ENCODE results near the gene GCLM. TPM values are rescaled to one million over a fixed set of nuclear protein-coding genes. Genes with fewer than 3 reads are reported as not detected.
A peak's percentile ranks its signal among the peaks of the same experiment; 100 is the strongest.
"Not testable (repeated sequence)": the region's sequence is repeated elsewhere in the genome, so short reads cannot be mapped to it uniquely, and the experiment has no call there.

The GCLM gene
- 1 to 10 TPM; 3.9 to 9.6 (median 6.7) TPM for total RNA-seq
- 10 to 100 TPM in 1 of 2 donors, 1 to 10 TPM in 1; 2.1 to 10.4 TPM for polyA plus RNA-seq

GRCh38 chr1:93909146-93910050, at the start of gene GCLM:
TSS of gene GCLM (minus strand) at chr1:93909430. CDS start at chr1:93909163, 267 bp downstream.
- Histone ChIP-seq H3K27ac (peak within 1 kb of the TSS; percentile 80 to 91 (median 84)), H3K36me3 (no peaks in the 10 kb centered on the region), H3K4me3 (peak within 1 kb of the TSS; percentile 74 to 96 (median 86)), H3K9me3 (no peaks in the 10 kb centered on the region), H3K27me3 (no peaks in the 10 kb centered on the region), H3K4me1 (peaks cover 5 to 13% (median 7%) of the 10 kb centered on the region in 3 donors)
- peak; percentile 94 to 97 (median 96) for ATAC-seq
- intact Hi-C loops (cut with DNase I) = no loop called here
- peak; percentile 92 to 99 (median 96) for DNase-seq
- peak; percentile 84 to 93 (median 86) for TF ChIP-seq CTCF (IDR thresholded peaks at IDR 0.05)
- 0% methylated on average over 62 to 102 of the region's 102 CpGs for WGBS, 2 donors
- no peak for FAIRE-seq

GRCh38 chr1:93958726-93959100, 49.5 kb upstream of the GCLM start:
- FAIRE-seq (no peak), DNase-seq (no peak), ATAC-seq (no peak)
- no peak for TF ChIP-seq CTCF (IDR thresholded peaks at IDR 0.05)
- no peaks in the 10 kb centered on the region for H3K36me3 ChIP-seq
- no peak overlapping the region for H3K4me3 ChIP-seq
- no peaks in the 10 kb centered on the region for H3K27me3 ChIP-seq
- no peak overlapping the region for H3K27ac ChIP-seq
- no peaks in the 10 kb centered on the region for H3K4me1 ChIP-seq
- 68 to 71% methylated on average over 1 of the region's 1 CpG for WGBS, 2 donors
- H3K9me3 ChIP-seq = no peaks in the 10 kb centered on the region
- intact Hi-C loops (cut with DNase I) = no loop called here

GRCh38 chr1:93958032-93958725, 48.9 kb upstream of the GCLM start:
- H3K36me3 ChIP-seq = no peaks in the 10 kb centered on the region
- ATAC-seq = no peak
- intact Hi-C loops (cut with DNase I) = no loop called here
- H3K4me3 ChIP-seq = no peak overlapping the region
- no peaks in the 10 kb centered on the region for H3K4me1 ChIP-seq
- WGBS, 2 donors = 80 to 92% methylated on average over 1 of the region's 1 CpG
- TF ChIP-seq CTCF (IDR thresholded peaks at IDR 0.05) = no peak
- no peak for DNase-seq
- H3K27me3 ChIP-seq = no peaks in the 10 kb centered on the region
- no peak for FAIRE-seq
- no peak overlapping the region for H3K27ac ChIP-seq
- H3K9me3 ChIP-seq = no peaks in the 10 kb centered on the region

GRCh38 chr1:93955765-93956164, 46.5 kb upstream of the GCLM start:
- ATAC-seq = no peak
- no peak for TF ChIP-seq CTCF (IDR thresholded peaks at IDR 0.05)
- no peak for FAIRE-seq
- no peaks in the 10 kb centered on the region for H3K9me3 ChIP-seq
- H3K36me3 ChIP-seq = no peaks in the 10 kb centered on the region
- intact Hi-C loops (cut with DNase I) = no loop called here
- H3K4me1 ChIP-seq = no peaks in the 10 kb centered on the region
- H3K27me3 ChIP-seq = no peaks in the 10 kb centered on the region
- H3K27ac ChIP-seq = no peak overlapping the region
- H3K4me3 ChIP-seq = no peak overlapping the region
- WGBS, 2 donors = 61 to 66% methylated on average over 1 of the region's 1 CpG
- no peak for DNase-seq

- H3K36me3 ChIP-seq; FAIRE-seq; intact Hi-C loops (cut with DNase I); H3K4me1 ChIP-seq; H3K9me3 ChIP-seq; H3K27ac ChIP-seq; H3K27me3 ChIP-seq; DNase-seq; H3K4me3 ChIP-seq; ATAC-seq: not testable (repeated sequence)
- WGBS, 2 donors = 54 to 63% methylated on average over 2 of the region's 2 CpGs
These were observed 37.9 kb upstream of the GCLM start for GRCh38 chr1:93947002-93947686.

Data from pancreas (tissue), 10 donors.